Measurements from ENCODE around the gene ANKFN1. TPM values are rescaled to one million over a fixed set of nuclear protein-coding genes. Genes with fewer than 3 reads are reported as not detected.

ANKFN1 gene
- total RNA-seq, 1 experiment from 2014 or later: not detected

DNA sequence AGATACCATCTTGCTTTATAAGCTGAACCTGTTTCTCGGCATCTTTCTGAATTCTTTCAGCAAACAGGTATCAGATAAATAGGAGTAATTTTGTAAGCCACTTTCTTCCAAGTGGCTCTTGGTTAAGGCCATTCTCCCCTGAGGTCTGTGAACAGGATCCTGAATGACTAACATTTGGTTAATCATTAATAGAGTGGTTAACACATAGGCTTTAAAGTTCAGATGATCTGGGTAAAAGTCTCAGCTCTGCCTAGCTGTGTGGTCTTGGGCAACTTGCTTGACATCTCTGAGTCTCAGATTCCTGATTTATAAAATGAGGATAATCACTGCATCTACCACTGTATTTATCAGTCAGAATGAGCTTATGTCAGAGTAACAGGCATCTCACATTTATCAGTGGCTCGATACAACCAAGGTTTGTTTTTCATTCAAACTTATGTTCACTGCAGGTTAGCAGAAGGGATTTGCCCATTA lies 44.4 kb upstream of the ANKFN1 start:
- Histone ChIP-seq H3K79me1 (ENCODE audit: insufficient read depth, low read depth, low read length, poor library complexity, severe bottlenecking) (no peaks in the 10 kb centered on the region), H3K9ac (ENCODE audit: extremely low read depth, insufficient read length, low read length) (no peak overlapping the region), H3K56ac (ENCODE audit: insufficient read length, low read depth, low read length) (no peak overlapping the region), H2AFZ (ENCODE audit: low read length) (no peak overlapping the region), H4K20me1 (ENCODE audit: control insufficient read depth, insufficient read depth, insufficient read length) (no peaks in the 10 kb centered on the region), H2BK120ac (ENCODE audit: low read depth, low read length, poor library complexity, severe bottlenecking) (no peak overlapping the region), H4K5ac (ENCODE audit: insufficient read length, low read depth, low read length) (no peak overlapping the region), H3K18ac (ENCODE audit: insufficient read length, low read depth, low read length) (no peak overlapping the region), H3K79me2 (ENCODE audit: insufficient read depth, low read length) (no peaks in the 10 kb centered on the region; the same call in 1 of the 2 replicates), H3T11ph (ENCODE audit: low read length) (no peak overlapping the region), H2BK15ac (ENCODE audit: low read depth, low read length) (no peak overlapping the region), H2BK20ac (ENCODE audit: low read depth, low read length, poor library complexity, severe bottlenecking) (no peak overlapping the region), H4K8ac (replicated peaks; ENCODE audit: insufficient read length, low read depth, low read length) (no peak overlapping the region), H3K9me3 (ENCODE audit: control insufficient read depth, low read depth, low read length) (no peaks in the 10 kb centered on the region), H4K91ac (ENCODE audit: insufficient read length, low read depth, low read length) (no peak overlapping the region), H2BK12ac (ENCODE audit: insufficient read length, low read depth, low read length) (no peak overlapping the region), H2AK5ac (ENCODE audit: insufficient read length, low read length) (no peak overlapping the region), H3K23me2 (ENCODE audit: insufficient read length, low read depth, low read length, poor library complexity, severe bottlenecking) (no peaks in the 10 kb centered on the region), H3K23ac (ENCODE audit: insufficient read length, low read depth, low read length) (no peak overlapping the region), H3K4ac (ENCODE audit: low read depth, low read length) (no peak overlapping the region), H3K14ac (ENCODE audit: insufficient read depth, low read length) (no peak overlapping the region), H3K4me2 (ENCODE audit: insufficient read depth, insufficient read length, low read length) (no peak overlapping the region), H3K27me3 (ENCODE audit: insufficient read depth, low read length) (no peaks in the 10 kb centered on the region), H3K27ac (ENCODE audit: insufficient read length, low read depth, low read length) (no peak overlapping the region), H2BK5ac (ENCODE audit: insufficient read length, low read length) (no peak overlapping the region), H3K4me1 (ENCODE audit: insufficient read depth, low read length) (no peaks in the 10 kb centered on the region)
- no CpG with 5 or more reads among the region's 2 CpGs for WGBS (ENCODE audit: extremely low coverage, insufficient read length, low lambda C conversion rate)
- Mint-ChIP-seq H3K4me3 (no peak overlapping the region), H3K36me3 (ENCODE audit: insufficient read depth in 1 of 3, low read depth in 3 of 3) (no peaks in the 10 kb centered on the region), H3K4me1 (peaks cover 0 to 2% of the 10 kb centered on the region in 2 experiments; a peak in 1 of 4 replicates), H3K9me3 (no peaks in the 10 kb centered on the region), H3K27ac (no peak overlapping the region), H3K27me3 (ENCODE audit: low read depth) (no peaks in the 10 kb centered on the region)
- TF ChIP-seq, protein P1, sequence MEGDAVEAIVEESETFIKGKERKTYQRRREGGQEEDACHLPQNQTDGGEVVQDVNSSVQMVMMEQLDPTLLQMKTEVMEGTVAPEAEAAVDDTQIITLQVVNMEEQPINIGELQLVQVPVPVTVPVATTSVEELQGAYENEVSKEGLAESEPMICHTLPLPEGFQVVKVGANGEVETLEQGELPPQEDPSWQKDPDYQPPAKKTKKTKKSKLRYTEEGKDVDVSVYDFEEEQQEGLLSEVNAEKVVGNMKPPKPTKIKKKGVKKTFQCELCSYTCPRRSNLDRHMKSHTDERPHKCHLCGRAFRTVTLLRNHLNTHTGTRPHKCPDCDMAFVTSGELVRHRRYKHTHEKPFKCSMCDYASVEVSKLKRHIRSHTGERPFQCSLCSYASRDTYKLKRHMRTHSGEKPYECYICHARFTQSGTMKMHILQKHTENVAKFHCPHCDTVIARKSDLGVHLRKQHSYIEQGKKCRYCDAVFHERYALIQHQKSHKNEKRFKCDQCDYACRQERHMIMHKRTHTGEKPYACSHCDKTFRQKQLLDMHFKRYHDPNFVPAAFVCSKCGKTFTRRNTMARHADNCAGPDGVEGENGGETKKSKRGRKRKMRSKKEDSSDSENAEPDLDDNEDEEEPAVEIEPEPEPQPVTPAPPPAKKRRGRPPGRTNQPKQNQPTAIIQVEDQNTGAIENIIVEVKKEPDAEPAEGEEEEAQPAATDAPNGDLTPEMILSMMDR (conservative IDR thresholded peaks at IDR 0.05): no peak
- no peak for DNase-seq
